ENCODE measurements around the gene MCUB.
"Not testable (repeated sequence)": the region's sequence is repeated elsewhere in the genome, so short reads cannot be mapped to it uniquely, and the experiment has no call there.

The MCUB gene

GRCh38 chr4:109559983-109560686 is at the start of gene MCUB:
TSS of gene MCUB (plus strand) at chr4:109560246. CDS start at chr4:109560338, 92 bp downstream.
- DNase-seq (ENCODE audit: low read depth in 2 of 3, low spot score in 1 of 3): peak; percentile 74 to 90 (median 88)

DNA sequence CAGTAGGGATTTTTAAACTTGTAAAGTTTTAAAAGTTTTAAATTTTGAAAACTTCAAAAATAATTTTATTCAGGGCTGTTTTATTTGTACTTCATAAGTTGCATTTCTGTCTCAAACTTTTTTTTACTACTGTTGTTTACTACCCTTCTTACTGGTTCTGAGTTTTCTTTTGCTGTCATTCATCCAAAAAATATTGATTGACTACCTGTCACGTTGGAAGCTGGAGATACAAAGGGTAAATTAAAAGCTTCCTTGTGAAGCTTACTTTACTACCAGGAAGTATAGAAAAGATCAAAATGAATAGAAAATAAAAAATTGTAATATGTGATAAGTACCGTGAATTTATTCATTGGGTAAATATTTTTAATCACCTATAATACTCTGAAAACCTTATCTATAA is 49.4 kb upstream of the MCUB start:
- no peak for DNase-seq (ENCODE audit: low read depth in 2 of 3, low spot score in 1 of 3)

DNA sequence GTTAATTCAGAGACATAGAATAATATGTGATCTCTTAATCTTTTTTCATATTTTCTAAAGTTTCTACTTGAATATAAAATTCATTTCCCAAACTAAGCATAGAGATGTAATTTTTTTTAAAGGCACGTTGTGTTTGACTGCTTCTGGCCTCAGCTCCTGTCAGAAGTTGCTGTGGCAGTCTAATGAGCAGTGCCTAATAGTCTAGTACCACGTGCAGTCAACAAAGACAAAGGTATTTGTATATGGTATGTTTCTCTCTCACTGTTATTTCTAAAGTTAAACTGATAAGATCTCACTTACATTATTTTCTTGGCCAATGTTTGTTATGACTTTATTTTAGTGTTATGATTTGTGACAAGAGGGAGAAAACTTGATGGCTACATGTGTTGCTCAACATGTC is 48.6 kb upstream of the MCUB start:
- DNase-seq (ENCODE audit: low read depth in 2 of 3, low spot score in 1 of 3): no peak

- not testable (repeated sequence) for DNase-seq (ENCODE audit: low read depth in 2 of 3, low spot score in 1 of 3)
Measured at GRCh38 chr4:109513368-109513767, 46.7 kb upstream of the MCUB start.

GRCh38 chr4:109532182-109532581 is 27.9 kb upstream of the MCUB start:
- no peak for DNase-seq (ENCODE audit: low read depth in 2 of 3, low spot score in 1 of 3)

DNA sequence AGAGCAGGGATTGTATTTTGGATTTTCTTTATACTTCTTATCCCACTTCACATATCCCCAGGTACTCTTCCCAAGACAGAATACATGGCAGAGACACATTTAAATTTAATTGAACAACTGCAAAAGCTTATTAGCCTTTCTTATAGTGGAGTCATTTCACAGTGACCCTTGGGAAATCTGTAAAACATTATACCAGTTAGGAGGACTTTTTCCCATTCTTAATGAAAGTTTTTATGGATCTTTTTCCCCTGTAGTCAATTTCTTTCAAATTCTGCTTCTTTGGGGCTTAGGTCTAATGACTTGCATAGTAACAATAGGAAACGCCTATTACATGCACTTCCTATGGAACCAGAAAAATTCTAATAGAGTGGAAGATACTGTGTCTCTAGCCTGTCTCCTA is 14.6 kb upstream of the MCUB start:
- DNase-seq (ENCODE audit: low read depth in 2 of 3, low spot score in 1 of 3): no peak

DNA sequence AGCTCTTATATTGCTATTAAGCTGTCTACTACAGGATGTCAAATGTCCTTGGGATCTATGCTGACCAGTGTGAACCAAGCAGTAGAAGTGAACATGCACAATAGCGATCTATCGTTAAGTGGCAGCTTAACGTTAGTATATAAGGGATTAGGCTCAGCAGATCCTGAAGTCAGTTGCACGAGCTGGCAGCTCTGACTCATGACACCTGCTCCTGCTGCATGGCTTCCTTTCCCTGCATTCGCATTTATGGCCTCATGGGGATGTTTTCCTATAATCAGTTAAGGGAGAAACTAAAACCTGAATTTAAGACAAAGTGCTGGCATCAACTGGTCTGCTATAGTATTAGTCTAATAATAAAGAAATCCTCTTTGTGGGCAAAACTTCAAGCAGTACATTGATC is 12.7 kb upstream of the MCUB start:
- no peak for DNase-seq (ENCODE audit: low read depth in 2 of 3, low spot score in 1 of 3)

DNA sequence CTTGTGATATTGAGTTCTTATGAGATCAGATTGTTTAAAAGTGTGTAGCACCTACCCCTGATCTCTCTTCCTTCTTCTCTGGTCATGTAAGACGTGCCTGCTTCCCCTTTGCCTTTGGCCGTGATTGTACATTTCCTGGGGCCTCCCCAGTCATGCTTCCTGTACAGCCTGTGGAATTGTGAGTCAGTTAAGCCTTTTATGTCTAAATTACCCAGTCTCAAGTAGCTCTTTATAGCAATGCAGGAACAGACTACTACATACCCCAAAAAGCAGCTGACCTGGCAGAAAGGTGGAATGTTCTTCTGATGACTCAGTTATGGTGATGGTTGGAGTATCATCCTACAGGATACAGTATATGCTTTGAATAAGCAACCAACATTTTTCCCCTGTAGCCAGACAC is 11.4 kb upstream of the MCUB start:
- peak in 1 of 3 donors; percentile 20 for DNase-seq (ENCODE audit: low read depth in 2 of 3, low spot score in 1 of 3)

DNA sequence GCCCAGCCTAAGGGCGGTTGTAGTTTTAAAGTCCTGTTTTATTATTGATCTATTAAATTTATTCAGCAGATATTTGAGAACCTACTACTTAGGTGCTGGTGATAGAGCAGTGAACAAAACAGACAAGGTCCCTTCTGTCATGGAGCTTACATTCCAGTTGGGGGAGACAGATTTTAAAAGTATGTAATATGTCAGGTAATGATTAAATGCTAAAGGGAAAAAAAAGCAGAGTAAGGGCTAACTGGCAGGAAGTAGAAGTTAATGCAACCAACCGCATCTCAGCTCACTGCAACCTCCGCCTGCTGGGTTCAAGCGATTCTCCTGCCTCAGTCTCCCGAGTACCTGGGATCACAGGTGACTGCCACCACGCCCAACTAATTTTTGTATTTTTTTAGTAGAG is 7.8 kb upstream of the MCUB start:
- DNase-seq (ENCODE audit: low read depth in 2 of 3, low spot score in 1 of 3): no peak

DNA sequence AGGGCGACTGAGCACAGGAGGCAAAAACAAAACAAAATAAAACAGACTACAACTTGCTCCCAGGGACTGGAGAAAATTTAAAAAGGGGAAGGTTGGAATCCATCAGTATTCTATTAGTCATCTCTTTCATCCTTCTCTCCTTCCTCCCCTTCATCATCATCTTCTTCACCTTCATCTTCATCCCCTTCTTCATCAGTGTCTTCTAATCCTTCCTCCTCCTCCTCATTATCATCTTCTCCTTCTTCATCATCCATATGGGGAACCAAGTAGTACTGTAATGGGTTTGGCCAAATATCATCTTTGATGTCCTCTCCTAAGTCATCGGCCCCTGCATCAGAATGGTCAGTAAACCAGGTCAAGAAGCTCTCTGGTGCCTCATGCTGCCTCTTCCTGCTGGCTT is 6.9 kb upstream of the MCUB start:
- no peak for DNase-seq (ENCODE audit: low read depth in 2 of 3, low spot score in 1 of 3)

DNA sequence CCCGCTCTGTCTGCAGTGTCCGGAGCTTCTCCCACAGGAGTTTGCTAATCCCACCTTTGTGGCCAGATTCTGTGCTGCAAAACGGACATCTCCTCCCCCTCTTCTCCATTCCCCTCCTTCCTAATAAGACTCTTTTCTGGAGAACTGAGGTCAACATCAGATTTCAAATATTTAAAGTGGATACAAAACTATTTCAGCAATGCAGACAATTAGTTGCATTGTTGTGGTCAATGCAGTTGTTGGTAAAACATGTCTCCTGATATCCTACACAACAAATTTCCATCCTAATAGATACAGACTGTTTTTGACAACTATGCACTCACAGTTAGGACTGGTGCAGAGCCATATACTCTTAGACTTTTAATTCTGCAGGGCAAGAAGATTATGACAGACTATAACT is 5.1 kb upstream of the MCUB start:
- no peak for DNase-seq (ENCODE audit: low read depth in 2 of 3, low spot score in 1 of 3)

- no peak for DNase-seq (ENCODE audit: low read depth in 2 of 3, low spot score in 1 of 3)
Measured at GRCh38 chr4:109557433-109557832, 2.6 kb upstream of the MCUB start.

DNA sequence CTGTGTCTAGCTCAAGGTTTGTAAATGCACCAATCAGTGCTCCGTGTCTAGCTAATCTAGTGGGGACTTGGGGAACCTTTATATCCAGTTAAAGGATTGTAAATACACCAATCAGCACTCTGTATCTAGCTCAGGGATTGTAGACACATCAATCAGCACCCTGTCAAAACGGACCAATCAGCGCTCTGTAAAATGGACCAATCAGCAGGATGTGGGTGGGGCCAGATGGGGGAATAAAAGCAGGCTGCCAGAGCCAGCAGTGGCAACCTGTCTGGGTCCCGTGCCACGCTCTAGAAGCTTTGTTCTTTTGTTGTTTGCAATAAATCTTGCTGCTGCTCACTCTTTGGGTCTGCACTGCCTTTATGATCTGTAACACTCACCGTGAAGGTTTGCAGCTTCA is 2.0 kb upstream of the MCUB start:
- DNase-seq (ENCODE audit: low read depth in 2 of 3, low spot score in 1 of 3): peak in 1 of 3 donors; percentile 14

- peak; percentile 7 to 37 (median 31) for DNase-seq (ENCODE audit: low read depth in 2 of 3, low spot score in 1 of 3)
Measured at GRCh38 chr4:109559625-109559982, 442 bp upstream of the MCUB start.

GRCh38 chr4:109560687-109561461 is 828 bp downstream of the MCUB start:
- DNase-seq (ENCODE audit: low read depth in 2 of 3, low spot score in 1 of 3): peak; percentile 45 to 47 (median 46)

DNA sequence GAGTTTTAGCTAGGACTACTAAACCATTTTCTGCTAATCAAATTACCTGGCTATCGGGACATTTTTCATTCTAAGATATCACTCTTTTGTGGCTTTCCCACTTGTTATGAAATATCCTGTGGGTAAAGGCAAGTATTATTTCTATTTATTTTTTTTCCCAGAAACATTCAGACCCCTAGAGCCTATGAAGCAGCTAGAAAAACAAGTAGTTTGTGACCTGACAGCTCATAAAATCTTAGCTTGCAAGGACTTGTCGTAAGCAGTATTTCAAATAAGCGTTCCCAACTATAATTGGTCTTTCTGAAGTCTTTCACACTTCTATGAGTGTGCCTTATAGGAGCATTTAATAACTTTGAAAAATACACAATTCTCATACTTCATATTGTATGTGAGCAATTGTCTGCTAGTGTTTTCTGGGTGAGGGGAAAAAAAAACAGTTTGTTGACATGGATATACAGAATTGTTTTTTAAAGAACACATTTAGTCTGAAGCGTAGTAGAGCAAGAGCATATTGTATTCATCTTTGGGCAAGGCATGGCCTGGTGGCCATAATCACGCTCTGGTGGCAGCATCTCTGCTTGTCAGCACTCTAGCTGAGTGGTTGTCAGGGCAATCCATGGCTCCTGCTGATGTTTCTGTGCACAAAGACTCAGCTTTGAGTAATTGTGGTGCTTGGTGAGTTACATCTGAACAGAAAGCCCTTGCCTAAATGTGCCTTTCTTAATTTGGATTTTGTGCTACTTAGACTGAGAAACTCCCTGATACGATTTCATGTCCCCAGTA is 2.6 kb downstream of the MCUB start:
- peak in 1 of 3 donors; percentile 19 for DNase-seq (ENCODE audit: low read depth in 2 of 3, low spot score in 1 of 3)

DNA sequence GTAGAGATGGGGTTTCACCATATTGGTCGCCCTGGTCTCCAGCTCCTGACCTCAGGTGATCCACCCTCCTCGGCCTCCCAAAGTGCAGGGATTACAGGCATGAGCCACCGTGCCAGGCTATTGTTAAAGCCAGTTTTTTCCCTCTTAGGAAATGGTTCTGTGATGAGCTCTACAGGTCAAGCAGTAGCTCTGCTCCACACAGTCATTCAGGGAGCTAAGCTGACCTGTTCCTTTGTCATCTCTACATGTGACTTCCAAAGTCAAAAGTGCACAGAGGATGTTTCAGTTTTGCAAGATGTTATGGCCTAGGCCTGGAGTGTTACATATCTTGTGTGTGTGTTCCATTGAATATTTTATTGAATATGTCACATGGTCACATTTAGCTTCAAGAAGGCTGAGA is 11.4 kb downstream of the MCUB start:
- DNase-seq (ENCODE audit: low read depth in 2 of 3, low spot score in 1 of 3): no peak

- no peak for DNase-seq (ENCODE audit: low read depth in 2 of 3, low spot score in 1 of 3)
Measured at GRCh38 chr4:109572154-109572553, 12.1 kb downstream of the MCUB start.

DNA sequence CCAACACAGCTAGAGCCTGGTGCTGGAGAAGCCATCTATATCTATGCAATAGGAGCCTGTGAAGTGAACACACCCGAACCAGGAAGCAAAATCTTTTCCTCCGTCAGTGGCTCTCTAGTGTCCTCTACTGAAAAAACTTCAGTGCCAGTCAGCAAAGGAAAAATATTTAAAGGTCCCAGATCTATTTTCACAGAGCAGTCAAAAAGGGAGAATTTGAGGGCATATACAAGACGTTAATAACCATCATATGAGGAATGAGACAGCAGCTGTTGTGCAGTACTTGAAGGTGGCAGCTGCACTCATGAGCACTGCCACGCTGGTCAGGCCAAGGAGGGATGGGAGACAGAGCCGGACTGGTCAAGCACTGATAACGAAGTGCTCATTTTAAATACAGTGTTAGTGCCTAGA is 14.4 kb downstream of the MCUB start:
- DNase-seq (ENCODE audit: low read depth in 2 of 3, low spot score in 1 of 3): no peak

DNA sequence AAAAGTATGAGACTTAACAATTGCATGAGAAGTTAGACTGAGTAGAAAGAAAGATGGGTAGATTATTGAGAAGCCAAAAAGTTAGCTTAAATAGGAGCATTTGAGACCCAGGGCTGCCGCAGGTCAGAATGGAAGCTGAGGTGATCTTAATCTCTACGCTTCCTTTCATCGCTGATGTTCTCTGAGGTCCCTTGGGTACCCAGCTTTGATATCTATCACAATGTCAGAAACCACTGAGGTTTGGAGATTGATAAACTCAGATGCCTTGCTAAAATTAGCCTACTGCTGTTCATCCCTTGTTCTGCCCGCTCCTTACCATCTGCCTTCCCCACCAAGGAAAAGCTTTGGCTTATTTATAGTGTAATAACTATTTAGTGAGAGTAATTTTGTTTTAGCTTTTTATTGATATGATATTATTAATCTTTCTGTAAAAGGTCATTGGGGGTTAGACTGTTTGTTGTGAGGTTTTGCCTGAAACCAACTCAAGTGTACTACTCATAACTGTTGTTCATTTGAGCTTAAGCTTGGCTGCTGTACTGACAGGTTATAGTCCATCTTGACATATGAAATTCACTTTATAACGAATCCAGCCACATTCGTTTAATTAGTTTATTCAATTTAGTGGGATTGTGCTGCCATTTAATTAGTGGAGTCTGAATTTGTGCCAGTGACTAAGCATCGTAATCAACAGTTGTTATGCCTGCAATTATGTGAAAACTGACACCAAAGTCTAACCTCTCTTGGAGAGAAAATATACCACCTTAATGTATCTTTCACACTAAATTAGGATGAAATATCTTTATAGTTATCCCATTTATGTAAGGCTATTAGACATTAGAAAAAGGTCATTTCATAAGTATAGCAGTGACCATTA is 15.1 kb downstream of the MCUB start:
- no peak for DNase-seq (ENCODE audit: low read depth in 2 of 3, low spot score in 1 of 3)

- DNase-seq (ENCODE audit: low read depth in 2 of 3, low spot score in 1 of 3): no peak
Measured at GRCh38 chr4:109576462-109576861, 16.4 kb downstream of the MCUB start.
